ENCODE measurements around the gene ATRNL1.

DNA sequence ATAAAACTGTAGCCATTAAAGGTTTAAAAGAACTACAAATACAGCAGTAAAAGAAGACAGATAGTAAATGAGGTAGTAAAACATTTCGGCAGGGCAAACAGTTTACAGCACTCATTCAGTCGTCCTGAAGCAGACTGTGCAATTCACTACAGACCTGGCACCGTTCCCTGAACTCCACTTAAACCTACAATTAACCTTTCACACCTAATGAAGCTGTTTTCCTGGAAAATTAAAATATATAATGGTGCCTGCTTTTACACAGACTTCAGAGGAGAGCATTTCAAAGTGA, 844.5 kb downstream of the ATRNL1 start:
- no peak for TF ChIP-seq CTCF (IDR thresholded peaks at IDR 0.05; ENCODE audit: poor library complexity)
- no peak for TF ChIP-seq EZH2 (IDR thresholded peaks at IDR 0.05; ENCODE audit: borderline replicate concordance)
- TF ChIP-seq EZH2phosphoT487 (IDR thresholded peaks at IDR 0.05; ENCODE audit: low read depth, severe bottlenecking, unreplicated experiment), result no peak

Measured in hepatocyte (in vitro differentiated cells).